Measurements from ENCODE around the gene CUL4A. TPM values are rescaled to one million over a fixed set of nuclear protein-coding genes. Genes with fewer than 3 reads are reported as not detected.

Gene CUL4A
- total RNA-seq, 1 donor from 2014 or later: 81.3 TPM

DNA sequence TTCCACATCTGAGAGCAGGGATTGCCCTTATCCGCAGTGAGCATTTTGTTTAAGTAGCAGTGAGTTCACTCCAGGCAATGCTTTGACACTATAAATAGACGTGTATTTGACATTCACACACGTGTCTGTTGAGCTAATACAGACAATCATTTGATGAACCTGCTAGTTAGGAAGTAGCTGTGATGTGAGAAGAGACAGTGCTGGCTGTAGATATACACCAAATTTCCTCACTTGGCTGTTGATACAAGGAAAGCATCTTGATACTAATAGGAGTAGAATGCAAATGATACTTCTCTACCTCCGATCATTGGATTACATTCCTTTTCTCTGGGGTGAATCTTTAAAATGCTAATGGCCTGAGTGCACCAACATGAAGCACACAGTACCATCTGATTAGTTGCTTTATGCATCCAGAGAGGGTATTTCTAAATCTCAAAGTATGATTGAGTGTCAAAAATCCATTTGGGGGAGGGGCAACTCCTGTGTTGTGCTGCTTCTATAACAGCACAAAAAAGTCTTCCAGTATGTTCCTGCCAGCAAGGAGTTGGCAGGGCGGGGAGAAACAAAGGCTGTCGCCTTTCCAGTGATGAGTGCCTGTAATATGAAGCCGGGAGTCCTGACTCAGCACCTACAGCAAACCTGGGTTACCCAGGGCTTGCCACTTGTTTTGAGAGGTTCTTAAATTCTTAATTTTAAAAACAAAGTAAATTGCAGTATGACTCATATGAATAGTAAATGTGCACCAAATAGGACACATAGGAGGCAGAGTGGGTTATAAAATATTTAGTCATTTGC is 7.0 kb downstream of the CUL4A start:
- H3K79me2 ChIP-seq (ENCODE audit: insufficient read depth, low read length): peaks cover 100% of the 10 kb centered on the region
- H3K36me3 ChIP-seq (ENCODE audit: insufficient read depth, low read length): peaks cover 27% of the 10 kb centered on the region
- FAIRE-seq (no peak), DNase-seq (ENCODE audit: low read depth) (peak; percentile 78)
- peak overlapping the region; percentile 44 for H3K9ac ChIP-seq (ENCODE audit: low read length)
- no peak overlapping the region for H3K4me3 ChIP-seq (ENCODE audit: insufficient read depth, low read depth, low read length)
- Mint-ChIP-seq H3K4me3 (ENCODE audit: unreplicated experiment) (no peak overlapping the region), H3K27me3 (ENCODE audit: low read depth, unreplicated experiment) (no peaks in the 10 kb centered on the region), H3K27ac (ENCODE audit: unreplicated experiment) (peak overlapping the region; percentile 44), H3K9me3 (ENCODE audit: unreplicated experiment) (no peaks in the 10 kb centered on the region), H3K36me3 (ENCODE audit: low read depth, unreplicated experiment) (peaks cover 11% of the 10 kb centered on the region), H3K4me1 (ENCODE audit: low read depth, unreplicated experiment) (peaks cover 8% of the 10 kb centered on the region)
- peaks cover 16% of the 10 kb centered on the region for H3K4me1 ChIP-seq (ENCODE audit: insufficient read depth, low read length)
- TF ChIP-seq, protein P1, sequence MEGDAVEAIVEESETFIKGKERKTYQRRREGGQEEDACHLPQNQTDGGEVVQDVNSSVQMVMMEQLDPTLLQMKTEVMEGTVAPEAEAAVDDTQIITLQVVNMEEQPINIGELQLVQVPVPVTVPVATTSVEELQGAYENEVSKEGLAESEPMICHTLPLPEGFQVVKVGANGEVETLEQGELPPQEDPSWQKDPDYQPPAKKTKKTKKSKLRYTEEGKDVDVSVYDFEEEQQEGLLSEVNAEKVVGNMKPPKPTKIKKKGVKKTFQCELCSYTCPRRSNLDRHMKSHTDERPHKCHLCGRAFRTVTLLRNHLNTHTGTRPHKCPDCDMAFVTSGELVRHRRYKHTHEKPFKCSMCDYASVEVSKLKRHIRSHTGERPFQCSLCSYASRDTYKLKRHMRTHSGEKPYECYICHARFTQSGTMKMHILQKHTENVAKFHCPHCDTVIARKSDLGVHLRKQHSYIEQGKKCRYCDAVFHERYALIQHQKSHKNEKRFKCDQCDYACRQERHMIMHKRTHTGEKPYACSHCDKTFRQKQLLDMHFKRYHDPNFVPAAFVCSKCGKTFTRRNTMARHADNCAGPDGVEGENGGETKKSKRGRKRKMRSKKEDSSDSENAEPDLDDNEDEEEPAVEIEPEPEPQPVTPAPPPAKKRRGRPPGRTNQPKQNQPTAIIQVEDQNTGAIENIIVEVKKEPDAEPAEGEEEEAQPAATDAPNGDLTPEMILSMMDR (IDR thresholded peaks at IDR 0.05; ENCODE audit: insufficient read depth, low read depth, low read length): no peak
- no peak for TF ChIP-seq EZH2 (IDR thresholded peaks at IDR 0.05; ENCODE audit: insufficient read depth, low read length)
- no peak overlapping the region for H2AFZ ChIP-seq (ENCODE audit: low read depth, low read length)
- H3K4me2 ChIP-seq (ENCODE audit: low read length): peak overlapping the region; percentile 76
- peaks cover 90% of the 10 kb centered on the region for H4K20me1 ChIP-seq (ENCODE audit: insufficient read depth, low read length)
- no peaks in the 10 kb centered on the region for H3K9me3 ChIP-seq (ENCODE audit: insufficient read depth, low read depth, low read length)
- no peaks in the 10 kb centered on the region for H3K27me3 ChIP-seq (ENCODE audit: insufficient read depth, low read length)
- H3K27ac ChIP-seq (ENCODE audit: low read depth, low read length): peak overlapping the region; percentile 35

DNA sequence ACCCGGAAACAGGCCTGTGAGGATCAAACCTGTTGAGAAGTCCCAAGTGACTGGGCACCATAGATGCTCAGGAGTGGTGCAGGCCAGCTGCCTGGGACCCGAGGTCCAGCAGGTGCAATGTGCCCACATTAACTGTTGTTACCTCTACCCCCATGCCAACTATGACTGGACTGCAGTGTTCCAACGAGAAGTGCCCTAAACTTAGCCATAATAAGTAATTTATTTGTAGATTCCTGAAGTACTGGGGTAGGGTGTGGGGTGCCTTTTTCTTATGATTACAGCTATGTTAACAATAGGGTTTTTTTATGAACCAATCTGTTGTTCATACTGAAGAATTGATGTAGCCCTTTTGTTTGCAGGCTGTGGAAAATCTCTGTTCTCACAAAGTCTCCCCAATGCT is 9.2 kb downstream of the CUL4A start:
- H3K9me3 Mint-ChIP-seq (ENCODE audit: unreplicated experiment): no peaks in the 10 kb centered on the region
- Histone ChIP-seq H3K27ac (ENCODE audit: low read depth, low read length) (no peak overlapping the region), H4K20me1 (ENCODE audit: insufficient read depth, low read length) (peaks cover 90% of the 10 kb centered on the region), H3K4me3 (ENCODE audit: insufficient read depth, low read depth, low read length) (no peak overlapping the region), H2AFZ (ENCODE audit: low read depth, low read length) (no peak overlapping the region), H3K79me2 (ENCODE audit: insufficient read depth, low read length) (peaks cover 99% of the 10 kb centered on the region), H3K9me3 (ENCODE audit: insufficient read depth, low read depth, low read length) (no peaks in the 10 kb centered on the region), H3K27me3 (ENCODE audit: insufficient read depth, low read length) (no peaks in the 10 kb centered on the region), H3K4me1 (ENCODE audit: insufficient read depth, low read length) (peaks cover 22% of the 10 kb centered on the region), H3K9ac (ENCODE audit: low read length) (no peak overlapping the region), H3K36me3 (ENCODE audit: insufficient read depth, low read length) (peaks cover 29% of the 10 kb centered on the region), H3K4me2 (ENCODE audit: low read length) (no peak overlapping the region)
- peaks cover 10% of the 10 kb centered on the region for H3K4me1 Mint-ChIP-seq (ENCODE audit: low read depth, unreplicated experiment)
- no peak for DNase-seq (ENCODE audit: low read depth)
- FAIRE-seq: no peak
- H3K4me3 Mint-ChIP-seq (ENCODE audit: unreplicated experiment): no peak overlapping the region
- H3K27ac Mint-ChIP-seq (ENCODE audit: unreplicated experiment): no peak overlapping the region
- H3K27me3 Mint-ChIP-seq (ENCODE audit: low read depth, unreplicated experiment): no peaks in the 10 kb centered on the region
- TF ChIP-seq EZH2 (IDR thresholded peaks at IDR 0.05; ENCODE audit: insufficient read depth, low read length): no peak
- TF ChIP-seq, protein P1 (IDR thresholded peaks at IDR 0.05; ENCODE audit: insufficient read depth, low read depth, low read length): no peak
- H3K36me3 Mint-ChIP-seq (ENCODE audit: low read depth, unreplicated experiment): peaks cover 23% of the 10 kb centered on the region
